Loucy (cell line): ENCODE results near the gene RAB44.

Experiments
- H2AFZ ChIP-seq: fragments of 200-600 bp; sonication (generic); 2 replicates; pipeline ENCODE4 v1.6.0; 2016; ENCODE audit warnings: antibody characterized with exemption, mild to moderate bottlenecking, low read length, moderate library complexity
- H3F3A ChIP-seq: fragments of 200-600 bp; 2 replicates; pipeline ENCODE4 v1.6.0; 2016; ENCODE audit warnings: antibody characterized with exemption, low read depth, mild to moderate bottlenecking
- H3K27me3 ChIP-seq: fragments of 200-600 bp; sonication (generic); 2 replicates; pipeline ENCODE4 v1.6.1; 2014; ENCODE audit warnings: low read length, mild to moderate bottlenecking; ENCODE audit not compliant: insufficient read depth, poor library complexity, severe bottlenecking
- H3K36me3 ChIP-seq: fragments of 200-600 bp; sonication (generic); 2 replicates; pipeline ENCODE4 v1.6.1; 2016; ENCODE audit warnings: low read length; ENCODE audit not compliant: insufficient read depth
- H3K4me1 ChIP-seq: fragments of 200-600 bp; sonication (generic); 2 replicates; pipeline ENCODE4 v1.5.1; 2014; ENCODE audit warnings: low read length, mild to moderate bottlenecking; ENCODE audit not compliant: insufficient read depth, poor library complexity, severe bottlenecking
- H3K4me2 ChIP-seq: fragments of 200-600 bp; sonication (generic); 2 replicates; pipeline ENCODE4 v1.6.0; 2014; ENCODE audit warnings: antibody characterized with exemption, low read length, low read depth, mild to moderate bottlenecking; ENCODE audit not compliant: poor library complexity, severe bottlenecking
- H3K4me3 ChIP-seq: fragments of 200-600 bp; sonication (generic); 2 replicates; pipeline ENCODE4 v1.5.1; 2014; ENCODE audit warnings: low read length, mild to moderate bottlenecking, mixed read lengths; ENCODE audit not compliant: poor library complexity, severe bottlenecking
- H3K79me2 ChIP-seq: fragments of 200-600 bp; sonication (generic); 2 replicates; pipeline ENCODE4 v1.6.1; 2014; ENCODE audit warnings: low read length; ENCODE audit not compliant: insufficient read depth
- H3K9ac ChIP-seq: fragments of 200-600 bp; sonication (generic); 2 replicates; pipeline ENCODE4 v1.6.0; 2014; ENCODE audit warnings: mild to moderate bottlenecking, low read depth, low read length, moderate library complexity; ENCODE audit not compliant: poor library complexity, severe bottlenecking
- H3K9me2 ChIP-seq: fragments of 200-600 bp; sonication (generic); replicated peaks from 2 replicates; pipeline ENCODE4 v1.6.1; 2016; ENCODE audit warnings: low read depth, low read length, mixed read lengths
- H3K9me3 ChIP-seq: fragments of 200-600 bp; sonication (generic); 2 replicates; pipeline ENCODE4 v1.6.1; 2014; ENCODE audit warnings: mild to moderate bottlenecking, antibody characterized with exemption, low read length, low read depth; ENCODE audit not compliant: insufficient read depth
- H4K20me1 ChIP-seq: fragments of 200-600 bp; sonication (generic); 2 replicates; pipeline ENCODE4 v1.6.0; 2014; ENCODE audit warnings: antibody characterized with exemption, low read length, mild to moderate bottlenecking; ENCODE audit not compliant: insufficient read depth, poor library complexity, severe bottlenecking
- EZH2phosphoT487 ChIP-seq: fragments of 200-600 bp; IDR thresholded peaks from 2 replicates; pipeline ENCODE4 v1.6.1; 2018; ENCODE audit warnings: antibody characterized with exemption, mild to moderate bottlenecking, moderate library complexity, borderline replicate concordance
- TF ChIP-seq, protein P1 (sequence below): fragments of 200-600 bp; sonication (generic); conservative IDR thresholded peaks from 2 replicates; pipeline ENCODE4 v1.5.1; 2014; ENCODE audit warnings: mild to moderate bottlenecking, antibody characterized with exemption, low read length

The RAB44 gene

DNA sequence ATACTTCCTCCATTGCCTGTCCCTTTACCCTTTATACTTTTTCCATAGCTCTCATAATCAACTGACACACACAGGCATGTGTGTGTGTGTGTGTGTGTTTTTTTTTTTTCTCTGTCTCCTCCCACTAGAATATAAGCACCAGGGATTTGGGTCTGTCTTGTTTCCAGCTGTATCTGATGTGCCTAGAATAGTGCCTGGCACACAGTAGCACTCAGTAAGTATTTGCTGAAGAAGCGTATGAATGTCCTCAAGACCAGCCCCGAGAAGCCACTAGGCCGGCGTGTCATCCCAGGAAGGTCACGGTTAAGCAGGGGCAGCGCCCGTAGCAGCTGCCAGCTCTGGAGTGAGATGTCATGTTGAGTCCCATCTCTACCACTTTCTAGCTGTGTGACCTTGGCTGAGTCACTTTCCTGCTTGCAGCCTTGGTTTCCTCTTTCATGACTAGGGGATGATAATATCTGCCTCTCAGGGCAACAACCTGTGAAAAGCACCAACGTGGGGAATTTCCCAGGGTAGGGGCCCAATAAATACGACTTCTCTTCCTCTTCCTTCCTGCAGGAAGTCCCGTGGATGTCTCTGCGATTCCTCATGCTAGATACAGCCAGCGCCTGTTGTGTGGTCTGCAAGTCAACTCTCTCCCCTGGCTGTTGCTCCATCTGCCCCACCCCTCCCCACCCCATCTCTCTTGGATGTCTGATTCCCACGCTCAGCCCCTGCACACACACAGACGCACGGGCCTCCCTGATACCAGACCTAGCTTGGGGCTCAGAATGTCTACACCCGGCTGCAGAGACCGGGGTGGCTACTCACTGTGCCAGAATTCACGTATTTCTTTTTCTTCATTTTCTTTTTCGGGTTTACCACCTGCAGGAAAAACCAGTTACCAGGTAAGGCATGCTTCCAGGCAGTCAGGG, 58.1 kb downstream of the RAB44 start:
- Histone ChIP-seq H2AFZ (no peak overlapping the region), H3K4me2 (no peak overlapping the region), H3K9me2 (no peaks in the 10 kb centered on the region), H4K20me1 (no peaks in the 10 kb centered on the region), H3K4me1 (peaks cover 8% of the 10 kb centered on the region), H3K9me3 (no peaks in the 10 kb centered on the region), H3K79me2 (no peaks in the 10 kb centered on the region), H3F3A (no peaks in the 10 kb centered on the region), H3K27me3 (no peaks in the 10 kb centered on the region), H3K9ac (no peak overlapping the region), H3K4me3 (no peak overlapping the region), H3K36me3 (no peaks in the 10 kb centered on the region)
- TF ChIP-seq EZH2phosphoT487 = no peak
- TF ChIP-seq, protein P1, sequence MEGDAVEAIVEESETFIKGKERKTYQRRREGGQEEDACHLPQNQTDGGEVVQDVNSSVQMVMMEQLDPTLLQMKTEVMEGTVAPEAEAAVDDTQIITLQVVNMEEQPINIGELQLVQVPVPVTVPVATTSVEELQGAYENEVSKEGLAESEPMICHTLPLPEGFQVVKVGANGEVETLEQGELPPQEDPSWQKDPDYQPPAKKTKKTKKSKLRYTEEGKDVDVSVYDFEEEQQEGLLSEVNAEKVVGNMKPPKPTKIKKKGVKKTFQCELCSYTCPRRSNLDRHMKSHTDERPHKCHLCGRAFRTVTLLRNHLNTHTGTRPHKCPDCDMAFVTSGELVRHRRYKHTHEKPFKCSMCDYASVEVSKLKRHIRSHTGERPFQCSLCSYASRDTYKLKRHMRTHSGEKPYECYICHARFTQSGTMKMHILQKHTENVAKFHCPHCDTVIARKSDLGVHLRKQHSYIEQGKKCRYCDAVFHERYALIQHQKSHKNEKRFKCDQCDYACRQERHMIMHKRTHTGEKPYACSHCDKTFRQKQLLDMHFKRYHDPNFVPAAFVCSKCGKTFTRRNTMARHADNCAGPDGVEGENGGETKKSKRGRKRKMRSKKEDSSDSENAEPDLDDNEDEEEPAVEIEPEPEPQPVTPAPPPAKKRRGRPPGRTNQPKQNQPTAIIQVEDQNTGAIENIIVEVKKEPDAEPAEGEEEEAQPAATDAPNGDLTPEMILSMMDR = no peak

DNA sequence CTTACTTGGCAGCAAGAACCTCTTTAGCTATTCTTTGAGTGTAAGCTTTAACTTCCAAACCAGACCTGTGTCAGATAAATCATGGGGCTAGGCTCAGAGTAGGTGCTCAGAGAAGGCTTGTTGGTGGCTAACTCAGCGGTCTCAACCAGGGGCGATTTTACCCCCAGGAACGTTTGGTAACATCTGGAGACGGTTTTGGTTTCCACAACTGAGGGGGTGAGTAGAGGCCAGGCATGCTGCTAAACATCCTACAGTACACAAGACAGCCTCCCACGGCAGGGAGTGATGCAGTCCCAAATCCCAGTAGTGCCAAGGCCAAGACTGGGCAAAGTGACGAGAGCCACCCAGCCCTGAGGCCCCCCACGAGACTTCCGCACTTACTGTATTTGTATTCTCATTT, 59.2 kb downstream of the RAB44 start:
- Histone ChIP-seq H4K20me1 (no peaks in the 10 kb centered on the region), H3K36me3 (no peaks in the 10 kb centered on the region), H2AFZ (no peak overlapping the region), H3K4me3 (no peak overlapping the region), H3K9ac (no peak overlapping the region), H3K79me2 (no peaks in the 10 kb centered on the region), H3K4me2 (no peak overlapping the region), H3K9me2 (no peaks in the 10 kb centered on the region), H3K4me1 (peaks cover 8% of the 10 kb centered on the region), H3K27me3 (no peaks in the 10 kb centered on the region), H3F3A (no peaks in the 10 kb centered on the region), H3K9me3 (no peaks in the 10 kb centered on the region)
- TF ChIP-seq, protein P1 = no peak
- TF ChIP-seq EZH2phosphoT487 = no peak

DNA sequence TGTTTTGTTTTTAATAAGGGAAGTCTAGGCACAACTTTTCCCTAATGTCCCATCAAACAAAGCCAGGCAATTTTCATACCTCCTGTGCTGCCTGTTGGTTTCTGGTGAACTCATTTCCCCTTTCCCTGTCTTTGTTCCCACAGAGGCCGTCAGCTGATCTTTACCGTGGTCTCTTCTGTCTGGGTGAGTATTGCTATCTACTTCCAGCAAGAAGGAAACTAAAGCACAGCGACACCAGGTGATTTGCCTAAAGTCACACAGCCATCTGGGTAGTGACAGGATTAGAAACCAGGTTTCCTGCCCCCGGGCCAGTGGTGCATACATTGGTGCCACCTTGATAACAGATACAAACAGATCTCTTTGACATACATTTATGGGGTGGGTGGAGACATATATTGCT, 59.6 kb downstream of the RAB44 start:
- Histone ChIP-seq H3F3A (no peaks in the 10 kb centered on the region), H2AFZ (no peak overlapping the region), H3K9me2 (no peaks in the 10 kb centered on the region), H3K4me1 (peaks cover 8% of the 10 kb centered on the region), H3K79me2 (no peaks in the 10 kb centered on the region), H4K20me1 (no peaks in the 10 kb centered on the region), H3K36me3 (no peaks in the 10 kb centered on the region), H3K9me3 (no peaks in the 10 kb centered on the region), H3K4me3 (no peak overlapping the region), H3K9ac (no peak overlapping the region), H3K27me3 (no peaks in the 10 kb centered on the region), H3K4me2 (no peak overlapping the region)
- TF ChIP-seq EZH2phosphoT487 = no peak
- TF ChIP-seq, protein P1 = no peak
